ENCODE data around the gene STXBP2.

- no peak for TF ChIP-seq CTCF (IDR thresholded peaks at IDR 0.05)
- no peak for TF ChIP-seq ZFX (IDR thresholded peaks at IDR 0.05; ENCODE audit: borderline replicate concordance)
Observed at GRCh38 chr19:7658219-7658686, 21.3 kb downstream of the STXBP2 start.

All from 22Rv1 (cell line).